Measurements from ENCODE around the gene LTBP2.

LTBP2 gene

GRCh38 chr14:74656964-74657363 lies 44.9 kb upstream of the LTBP2 start:
- TF ChIP-seq TAF1 (IDR thresholded peaks at IDR 0.05; ENCODE audit: low read depth), result no peak
- no peak for TF ChIP-seq REST (IDR thresholded peaks at IDR 0.05; ENCODE audit: low read depth)
- TF ChIP-seq TEAD4 (IDR thresholded peaks at IDR 0.05), result no peak
- no peak for TF ChIP-seq NFIC (IDR thresholded peaks at IDR 0.05)
- TF ChIP-seq YY1 (IDR thresholded peaks at IDR 0.05; ENCODE audit: low read depth), result no peak
- no peak for TF ChIP-seq EGR1 (IDR thresholded peaks at IDR 0.05)
- no peak for TF ChIP-seq MAX (IDR thresholded peaks at IDR 0.05)
- no peak for TF ChIP-seq ZBTB7A (IDR thresholded peaks at IDR 0.05; ENCODE audit: low read depth)
- TF ChIP-seq CEBPB (IDR thresholded peaks at IDR 0.05), result no peak

GRCh38 chr14:74655599-74656395 lies 43.8 kb upstream of the LTBP2 start:
- TF ChIP-seq NFIC (IDR thresholded peaks at IDR 0.05) (no peak), RAD21 (IDR thresholded peaks at IDR 0.05; ENCODE audit: low read depth) (no peak), USF1 (IDR thresholded peaks at IDR 0.05) (no peak), FOXM1 (IDR thresholded peaks at IDR 0.05; ENCODE audit: borderline replicate concordance, low read depth) (no peak), EP300 (IDR thresholded peaks at IDR 0.05; ENCODE audit: borderline replicate concordance) (no peak), TEAD4 (IDR thresholded peaks at IDR 0.05) (no peak), ZBTB7A (IDR thresholded peaks at IDR 0.05; ENCODE audit: low read depth) (no peak), TAF1 (IDR thresholded peaks at IDR 0.05; ENCODE audit: low read depth) (no peak), EGR1 (IDR thresholded peaks at IDR 0.05) (no peak), CREB1 (IDR thresholded peaks at IDR 0.05; ENCODE audit: low read depth) (no peak), TCF12 (IDR thresholded peaks at IDR 0.05; ENCODE audit: low read depth) (no peak), CEBPB (IDR thresholded peaks at IDR 0.05) (no peak), MAX (IDR thresholded peaks at IDR 0.05) (no peak), YY1 (IDR thresholded peaks at IDR 0.05; ENCODE audit: low read depth) (no peak), REST (IDR thresholded peaks at IDR 0.05; ENCODE audit: low read depth) (no peak)

- TF ChIP-seq ZBTB7A (IDR thresholded peaks at IDR 0.05; ENCODE audit: low read depth) (no peak), TCF12 (IDR thresholded peaks at IDR 0.05; ENCODE audit: low read depth) (no peak), CREB1 (IDR thresholded peaks at IDR 0.05; ENCODE audit: low read depth) (no peak), RAD21 (IDR thresholded peaks at IDR 0.05; ENCODE audit: low read depth) (no peak), TEAD4 (IDR thresholded peaks at IDR 0.05) (no peak), FOXM1 (IDR thresholded peaks at IDR 0.05; ENCODE audit: borderline replicate concordance, low read depth) (no peak), TAF1 (IDR thresholded peaks at IDR 0.05; ENCODE audit: low read depth) (no peak), REST (IDR thresholded peaks at IDR 0.05; ENCODE audit: low read depth) (no peak), YY1 (IDR thresholded peaks at IDR 0.05; ENCODE audit: low read depth) (no peak), NFIC (IDR thresholded peaks at IDR 0.05) (no peak), CEBPB (IDR thresholded peaks at IDR 0.05) (no peak), USF1 (IDR thresholded peaks at IDR 0.05) (no peak), EP300 (IDR thresholded peaks at IDR 0.05; ENCODE audit: borderline replicate concordance) (no peak), MAX (IDR thresholded peaks at IDR 0.05) (no peak), EGR1 (IDR thresholded peaks at IDR 0.05) (no peak)
These were observed 42.9 kb upstream of the LTBP2 start for GRCh38 chr14:74654931-74655330.
